ENCODE measurements around the gene SDK2.

GRCh38 chr17:73538445-73538844 lies 105.8 kb downstream of the SDK2 start:
- TF ChIP-seq CTCF (IDR thresholded peaks at IDR 0.05) (no peak), POLR2AphosphoS5 (IDR thresholded peaks at IDR 0.05) (no peak), POLR2A (IDR thresholded peaks at IDR 0.05) (no peak)
